SH-SY5Y (cell line): Measurements from ENCODE around the gene SLC23A1.

Source experiments
- GATA2 ChIP-seq: IDR thresholded peaks from 2 replicates; pipeline ENCODE4 v1.6.1; 2011; ENCODE audit warnings: mild to moderate bottlenecking, low read depth, low read length
- GATA3 ChIP-seq: IDR thresholded peaks from 2 replicates; pipeline ENCODE4 v1.6.1; 2011; ENCODE audit warnings: low read depth, mild to moderate bottlenecking, low read length, moderate library complexity

The SLC23A1 gene

DNA sequence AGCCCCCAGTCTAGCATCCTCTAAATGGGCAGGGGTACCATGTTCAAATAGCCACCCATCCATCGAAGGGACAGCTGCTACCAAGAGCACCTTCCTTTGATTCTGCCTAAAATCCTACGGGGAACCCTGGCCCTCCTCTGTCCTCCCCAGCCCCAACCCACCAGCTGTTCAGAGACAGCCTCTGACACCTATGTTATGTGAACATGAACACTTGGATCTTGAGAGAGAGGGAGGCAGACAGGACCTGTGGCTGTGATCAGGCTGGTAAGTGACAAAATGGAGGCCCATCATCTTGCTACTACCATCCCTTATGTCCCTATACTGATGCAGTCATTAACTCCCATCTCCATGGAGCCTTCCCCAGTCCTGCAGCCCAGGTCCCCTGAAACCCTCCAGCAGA lies 8.2 kb downstream of the SLC23A1 start:
- TF ChIP-seq GATA3 (no peak), GATA2 (no peak)

DNA sequence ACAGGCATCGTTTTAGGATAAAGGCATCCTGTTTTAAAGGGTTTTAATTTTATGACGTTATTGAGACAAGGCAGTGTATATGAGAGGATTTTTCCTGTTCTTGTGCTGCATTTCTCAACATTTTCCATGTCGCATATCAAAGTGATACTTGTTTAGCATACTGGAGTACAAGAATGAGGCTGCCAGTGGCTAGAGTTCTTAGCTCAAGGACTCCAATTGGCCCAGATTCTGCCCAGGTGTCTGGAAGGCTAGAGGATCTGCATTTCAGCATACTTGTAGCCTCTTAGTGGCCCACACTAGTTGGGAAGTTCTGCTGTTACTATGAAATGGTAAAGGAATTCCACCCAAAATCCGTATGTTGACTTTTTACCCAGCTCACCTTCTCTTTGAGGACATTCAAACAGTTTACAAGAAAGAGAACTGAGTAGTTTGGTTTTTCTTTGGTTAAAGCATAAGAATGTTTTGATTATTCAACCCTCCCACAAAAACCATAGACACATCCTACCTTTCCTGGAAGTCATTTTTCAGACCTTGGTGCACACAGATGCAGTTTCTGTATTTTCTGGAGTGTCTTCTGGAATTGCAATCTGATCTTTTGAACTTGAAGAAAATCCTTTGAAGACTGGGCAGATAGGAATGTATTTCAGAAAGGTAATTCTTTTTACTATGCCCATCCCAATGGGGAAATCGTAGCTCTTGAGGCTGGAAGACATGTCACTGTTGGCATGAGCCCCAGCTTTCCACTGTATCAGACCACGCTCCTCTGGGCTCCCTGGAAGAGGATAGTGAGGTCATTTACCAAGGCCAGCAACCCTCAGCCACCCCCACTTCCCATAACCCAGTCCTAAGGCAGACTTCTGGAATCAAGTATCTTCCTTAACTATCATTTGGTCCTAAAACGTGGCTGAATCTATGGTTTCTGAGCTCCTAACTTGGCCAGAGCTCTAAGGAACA lies 11.3 kb downstream of the SLC23A1 start:
- TF ChIP-seq GATA3 (no peak), GATA2 (no peak)

GRCh38 chr5:139369181-139369580 lies 13.9 kb downstream of the SLC23A1 start:
- TF ChIP-seq GATA2: no peak
- no peak for TF ChIP-seq GATA3

DNA sequence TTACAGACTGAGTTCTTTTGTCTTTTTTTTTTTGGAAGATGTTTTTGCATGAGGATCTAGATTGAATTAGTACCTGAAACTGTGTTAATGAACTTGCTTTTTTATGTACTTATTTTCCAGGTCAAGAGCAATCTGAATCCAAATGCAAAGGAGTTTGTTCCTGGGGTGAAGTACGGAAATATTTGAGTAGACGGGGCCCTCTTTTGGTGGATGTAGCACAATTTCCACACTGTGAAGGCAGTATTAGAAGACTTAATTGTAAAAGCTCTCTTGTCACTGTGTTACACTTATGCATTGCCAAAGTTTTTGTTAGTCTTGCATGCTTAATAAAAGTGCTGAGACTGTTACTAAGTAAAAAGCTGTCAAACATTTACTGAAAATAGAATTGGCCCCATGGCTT lies 14.5 kb downstream of the SLC23A1 start:
- TF ChIP-seq GATA3 (no peak), GATA2 (no peak)

- TF ChIP-seq GATA2: no peak
- TF ChIP-seq GATA3: no peak
Measured at GRCh38 chr5:139364466-139364865, 18.6 kb downstream of the SLC23A1 start.

GRCh38 chr5:139363937-139364336 lies 19.2 kb downstream of the SLC23A1 start:
- no peak for TF ChIP-seq GATA3

- TF ChIP-seq GATA3: no peak
- TF ChIP-seq GATA2: no peak
Measured at GRCh38 chr5:139361835-139362429, 21.2 kb downstream of the SLC23A1 start.

DNA sequence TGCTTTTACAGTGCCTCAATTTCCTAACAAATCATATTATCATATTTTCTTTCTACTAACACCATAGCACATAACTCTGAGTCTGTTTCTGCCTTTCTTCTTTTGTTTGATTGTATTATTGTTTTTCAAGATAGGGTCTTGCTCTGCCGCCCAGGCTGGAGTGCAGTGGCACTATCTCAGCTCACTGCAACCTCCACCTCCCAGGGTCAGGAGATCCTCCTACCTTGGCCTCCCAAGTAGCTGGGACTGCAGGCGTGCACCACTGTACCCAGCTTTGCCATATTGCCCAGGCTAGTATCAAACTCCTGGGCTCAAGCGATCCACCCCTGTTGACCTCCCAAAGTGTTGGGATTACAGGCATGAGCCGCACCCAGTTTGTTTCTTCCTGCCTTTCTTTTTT lies 22.7 kb downstream of the SLC23A1 start:
- TF ChIP-seq GATA2 (no peak), GATA3 (no peak)

GRCh38 chr5:139358064-139358463 lies 25.0 kb downstream of the SLC23A1 start:
- TF ChIP-seq GATA2 (no peak), GATA3 (no peak)

DNA sequence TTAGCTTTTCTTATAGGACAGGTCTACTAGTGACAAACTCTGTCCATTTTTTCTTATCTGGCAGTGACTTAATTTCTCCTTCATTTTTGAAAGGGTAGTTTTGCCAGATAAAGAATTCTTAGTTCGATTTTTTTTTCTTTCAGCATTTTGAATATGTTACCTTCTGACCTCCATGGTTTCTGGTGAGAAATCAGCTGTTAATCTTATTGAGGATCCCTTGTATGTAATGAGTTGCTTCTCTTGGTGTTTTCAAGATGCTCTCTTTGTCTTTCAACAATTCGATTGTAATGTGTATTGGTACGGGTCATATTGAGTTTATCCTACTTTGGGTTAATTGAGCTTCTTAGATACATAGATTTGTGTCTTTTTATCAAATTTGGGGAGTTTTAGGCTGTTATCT lies 28.9 kb downstream of the SLC23A1 start:
- TF ChIP-seq GATA2 (no peak), GATA3 (no peak)

GRCh38 chr5:139344177-139344576 lies 38.9 kb downstream of the SLC23A1 start:
- TF ChIP-seq GATA3: no peak
- no peak for TF ChIP-seq GATA2

DNA sequence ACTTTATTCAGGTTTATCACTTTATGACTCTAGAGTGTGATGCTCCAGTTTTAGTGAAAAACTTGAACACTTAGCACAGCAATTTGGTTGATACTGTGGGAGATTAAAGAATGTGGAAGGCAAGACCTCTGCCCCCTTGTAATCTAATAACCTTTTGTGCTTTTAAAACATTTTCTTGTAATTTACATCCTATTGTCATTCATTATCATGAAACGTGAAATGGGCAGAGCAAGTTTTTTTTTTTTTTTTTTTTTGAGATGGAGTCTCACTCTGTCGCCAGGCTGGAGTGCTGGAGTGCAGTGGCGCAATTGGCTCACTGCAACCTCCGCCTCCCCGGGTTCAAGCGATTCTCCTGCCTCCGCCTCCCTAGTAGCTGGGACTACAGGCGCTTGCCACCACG lies 39.6 kb downstream of the SLC23A1 start:
- TF ChIP-seq GATA2 (no peak), GATA3 (no peak)

DNA sequence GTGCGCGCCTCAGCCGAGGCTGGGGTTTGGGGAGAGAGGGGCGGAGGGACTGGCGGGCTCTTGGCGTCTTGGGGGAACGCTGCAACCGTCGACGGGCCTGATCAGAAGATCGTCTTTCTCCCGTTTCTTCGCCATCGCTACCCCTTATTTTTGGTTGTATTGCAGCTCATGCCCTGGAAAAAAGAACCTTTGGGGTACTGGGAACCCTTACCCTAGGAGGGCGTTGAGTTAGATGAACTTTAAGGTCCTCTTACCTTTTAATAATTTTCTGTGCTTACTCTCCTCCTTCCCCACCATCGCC lies 40.7 kb downstream of the SLC23A1 start:
- TF ChIP-seq GATA2 (no peak), GATA3 (no peak)

GRCh38 chr5:139341689-139342422 lies 41.2 kb downstream of the SLC23A1 start, which contains the start of gene PAIP2:
Gene PAIP2 (plus strand): TSS chr5:139341854. CDS start chr5:139363785, 21,931 bp downstream.
- peak; percentile 81 for TF ChIP-seq GATA2
- no peak for TF ChIP-seq GATA3
